HepG2 (cell line): ENCODE measurements around the gene PYGO2. TPM values are rescaled to one million over a fixed set of nuclear protein-coding genes. Genes with fewer than 3 reads are reported as not detected.
A peak's percentile ranks its signal among the peaks of the same experiment; 100 is the strongest.

Source experiments
- GATA4 ChIP-seq: sonication (generic); IDR thresholded peaks from 2 replicates; pipeline ENCODE4 v1.6.1; 2016; ENCODE audit warnings: antibody characterized with exemption, low read depth, borderline replicate concordance
- REST ChIP-seq, 2 experiments: IDR thresholded peaks; 2 replicates each; pipeline ENCODE4 v1.6.1; 2011 to 2012; ENCODE audit warnings: low read length in 2 of 2, borderline replicate concordance in 1 of 2, low read depth in 1 of 2, mild to moderate bottlenecking in 1 of 2, moderate library complexity in 1 of 2
- RNF219 ChIP-seq: sonication (generic); formaldehyde crosslinking; IDR thresholded peaks from 2 replicates; pipeline ENCODE4 v1.5.0; 2020; ENCODE audit warnings: mild to moderate bottlenecking, missing genetic modification reagents
- ZNF143 ChIP-seq: sonication (generic); formaldehyde crosslinking; IDR thresholded peaks from 2 replicates; pipeline ENCODE4 v1.4.0; 2020; ENCODE audit warnings: missing genetic modification reagents
- polyA plus RNA-seq, 8 experiments: library from polyadenylated mRNA; depleted of rRNA in 3 of 8; stranded (reverse) in 7 of 8; unstranded in 1 of 8; fragments of >200 nt; fragmentation: Illumina TruSeq in 4 of 8; extraction: Trizol in 4 of 8; gene quantifications; 2 replicates each; pipeline versions ENCODE4 v1.2.1 to v1.2.3, GENCODE V29; 2011 to 2016; ENCODE audit warnings: low read depth in 4 of 8, missing spikeins in 1 of 8, mixed read lengths in 1 of 8; ENCODE audit not compliant: insufficient read depth in 1 of 8
- total RNA-seq, 5 experiments: library from RNA; depleted of rRNA; stranded (reverse); fragments of >200 nt; fragmentation: Illumina TruSeq; extraction: Trizol; gene quantifications; 2 replicates each; pipeline ENCODE4 v1.2.3, GENCODE V29; 2016; ENCODE audit warnings: low read depth in 1 of 5

PYGO2 gene
- total and polyA plus RNA-seq, 2 of the 13 experiments (the other 11 are each of a cell fraction or from before 2014, with no cell fraction given), result 20.3 to 21.8 TPM

GRCh38 chr1:155006601-155007101 is 45.1 kb upstream of the PYGO2 start (continued):
- TF ChIP-seq REST (IDR thresholded peaks at IDR 0.05; ENCODE audit: borderline replicate concordance in 1 of 2, low read depth in 1 of 2, low read length in 2 of 2) (no peak), GATA4 (no peak), RNF219 (CRISPR knock-in tag) (no peak), ZNF143 (CRISPR knock-in tag) (peak; percentile 89)
